ENCODE results near the gene CDCA8. TPM values are rescaled to one million over a fixed set of nuclear protein-coding genes. Genes with fewer than 3 reads are reported as not detected.

Gene CDCA8
- total and polyA plus RNA-seq, 2 of the 13 experiments (the other 11 are each of a cell fraction or from before 2014, with no cell fraction given), result 24.1 to 38.6 TPM

DNA sequence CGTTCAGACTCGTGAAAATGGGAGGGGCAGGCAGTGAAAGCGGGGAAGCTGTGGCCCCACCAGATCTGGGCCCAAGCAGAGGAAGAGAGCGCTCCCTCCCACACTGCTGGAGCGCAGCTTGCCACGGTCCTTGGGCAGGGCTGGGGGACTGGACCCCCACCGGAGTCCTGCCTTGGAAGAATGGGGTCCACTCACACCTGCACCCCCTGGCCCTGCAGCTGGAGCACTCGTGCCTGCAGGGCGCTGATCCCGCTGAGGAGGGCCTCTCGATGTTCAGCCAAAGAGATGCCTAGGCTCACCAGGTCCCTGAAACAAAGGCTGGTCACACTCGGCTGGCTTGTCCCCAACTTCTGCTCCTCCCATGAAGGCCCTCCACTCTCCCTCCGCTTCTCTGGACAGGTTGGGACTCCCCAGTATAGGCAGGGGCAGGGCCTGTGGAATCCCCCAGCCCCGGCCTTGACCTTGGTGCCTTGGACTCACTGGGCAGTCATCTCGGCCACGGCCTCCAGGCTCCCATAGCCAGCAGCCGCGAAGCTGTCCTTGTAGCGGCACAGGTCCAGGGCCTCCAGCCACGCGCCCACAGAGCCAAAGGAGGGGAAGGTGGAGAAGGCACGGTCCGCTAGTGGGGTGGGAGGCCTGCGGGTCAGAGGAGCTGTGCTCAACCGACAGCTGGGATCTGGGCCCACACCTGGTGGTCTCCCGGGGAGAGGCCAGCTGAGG is 26.0 kb downstream of the CDCA8 start (continued):
- TF ChIP-seq, protein P1, sequence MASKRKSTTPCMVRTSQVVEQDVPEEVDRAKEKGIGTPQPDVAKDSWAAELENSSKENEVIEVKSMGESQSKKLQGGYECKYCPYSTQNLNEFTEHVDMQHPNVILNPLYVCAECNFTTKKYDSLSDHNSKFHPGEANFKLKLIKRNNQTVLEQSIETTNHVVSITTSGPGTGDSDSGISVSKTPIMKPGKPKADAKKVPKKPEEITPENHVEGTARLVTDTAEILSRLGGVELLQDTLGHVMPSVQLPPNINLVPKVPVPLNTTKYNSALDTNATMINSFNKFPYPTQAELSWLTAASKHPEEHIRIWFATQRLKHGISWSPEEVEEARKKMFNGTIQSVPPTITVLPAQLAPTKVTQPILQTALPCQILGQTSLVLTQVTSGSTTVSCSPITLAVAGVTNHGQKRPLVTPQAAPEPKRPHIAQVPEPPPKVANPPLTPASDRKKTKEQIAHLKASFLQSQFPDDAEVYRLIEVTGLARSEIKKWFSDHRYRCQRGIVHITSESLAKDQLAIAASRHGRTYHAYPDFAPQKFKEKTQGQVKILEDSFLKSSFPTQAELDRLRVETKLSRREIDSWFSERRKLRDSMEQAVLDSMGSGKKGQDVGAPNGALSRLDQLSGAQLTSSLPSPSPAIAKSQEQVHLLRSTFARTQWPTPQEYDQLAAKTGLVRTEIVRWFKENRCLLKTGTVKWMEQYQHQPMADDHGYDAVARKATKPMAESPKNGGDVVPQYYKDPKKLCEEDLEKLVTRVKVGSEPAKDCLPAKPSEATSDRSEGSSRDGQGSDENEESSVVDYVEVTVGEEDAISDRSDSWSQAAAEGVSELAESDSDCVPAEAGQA (IDR thresholded peaks at IDR 0.05; ENCODE audit: low read depth), result no peak
- TF ChIP-seq, protein P1 (CRISPR knock-in tag; IDR thresholded peaks at IDR 0.05; ENCODE audit: borderline replicate concordance), result no peak
- TF ChIP-seq TGIF2 (CRISPR knock-in tag; IDR thresholded peaks at IDR 0.05) (no peak), HNF4A (CRISPR knock-in tag; IDR thresholded peaks at IDR 0.05) (peak; percentile 60), ZNF441 (CRISPR knock-in tag; IDR thresholded peaks at IDR 0.05; ENCODE audit: borderline replicate concordance) (no peak), RNF2 (conservative IDR thresholded peaks at IDR 0.05; ENCODE audit: low read depth) (peak; percentile 41; the same call in 1 of the 2 replicates), ADNP (CRISPR knock-in tag; IDR thresholded peaks at IDR 0.05) (no peak), RARA (CRISPR knock-in tag; IDR thresholded peaks at IDR 0.05) (peak; percentile 75), SALL1 (CRISPR knock-in tag; IDR thresholded peaks at IDR 0.05) (peak; percentile 35; the same call in 1 of the 2 replicates), RBFOX2 (IDR thresholded peaks at IDR 0.05; ENCODE audit: low read depth, low read length) (no peak), RBM39 (IDR thresholded peaks at IDR 0.05; ENCODE audit: low read depth, low read length, poor library complexity, severe bottlenecking) (no peak)
- TF ChIP-seq, protein P2, sequence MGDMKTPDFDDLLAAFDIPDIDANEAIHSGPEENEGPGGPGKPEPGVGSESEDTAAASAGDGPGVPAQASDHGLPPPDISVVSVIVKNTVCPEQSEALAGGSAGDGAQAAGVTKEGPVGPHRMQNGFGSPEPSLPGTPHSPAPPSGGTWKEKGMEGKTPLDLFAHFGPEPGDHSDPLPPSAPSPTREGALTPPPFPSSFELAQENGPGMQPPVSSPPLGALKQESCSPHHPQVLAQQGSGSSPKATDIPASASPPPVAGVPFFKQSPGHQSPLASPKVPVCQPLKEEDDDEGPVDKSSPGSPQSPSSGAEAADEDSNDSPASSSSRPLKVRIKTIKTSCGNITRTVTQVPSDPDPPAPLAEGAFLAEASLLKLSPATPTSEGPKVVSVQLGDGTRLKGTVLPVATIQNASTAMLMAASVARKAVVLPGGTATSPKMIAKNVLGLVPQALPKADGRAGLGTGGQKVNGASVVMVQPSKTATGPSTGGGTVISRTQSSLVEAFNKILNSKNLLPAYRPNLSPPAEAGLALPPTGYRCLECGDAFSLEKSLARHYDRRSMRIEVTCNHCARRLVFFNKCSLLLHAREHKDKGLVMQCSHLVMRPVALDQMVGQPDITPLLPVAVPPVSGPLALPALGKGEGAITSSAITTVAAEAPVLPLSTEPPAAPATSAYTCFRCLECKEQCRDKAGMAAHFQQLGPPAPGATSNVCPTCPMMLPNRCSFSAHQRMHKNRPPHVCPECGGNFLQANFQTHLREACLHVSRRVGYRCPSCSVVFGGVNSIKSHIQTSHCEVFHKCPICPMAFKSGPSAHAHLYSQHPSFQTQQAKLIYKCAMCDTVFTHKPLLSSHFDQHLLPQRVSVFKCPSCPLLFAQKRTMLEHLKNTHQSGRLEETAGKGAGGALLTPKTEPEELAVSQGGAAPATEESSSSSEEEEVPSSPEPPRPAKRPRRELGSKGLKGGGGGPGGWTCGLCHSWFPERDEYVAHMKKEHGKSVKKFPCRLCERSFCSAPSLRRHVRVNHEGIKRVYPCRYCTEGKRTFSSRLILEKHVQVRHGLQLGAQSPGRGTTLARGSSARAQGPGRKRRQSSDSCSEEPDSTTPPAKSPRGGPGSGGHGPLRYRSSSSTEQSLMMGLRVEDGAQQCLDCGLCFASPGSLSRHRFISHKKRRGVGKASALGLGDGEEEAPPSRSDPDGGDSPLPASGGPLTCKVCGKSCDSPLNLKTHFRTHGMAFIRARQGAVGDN (CRISPR knock-in tag; IDR thresholded peaks at IDR 0.05), result peak; percentile 75
- TF ChIP-seq, protein P3, sequence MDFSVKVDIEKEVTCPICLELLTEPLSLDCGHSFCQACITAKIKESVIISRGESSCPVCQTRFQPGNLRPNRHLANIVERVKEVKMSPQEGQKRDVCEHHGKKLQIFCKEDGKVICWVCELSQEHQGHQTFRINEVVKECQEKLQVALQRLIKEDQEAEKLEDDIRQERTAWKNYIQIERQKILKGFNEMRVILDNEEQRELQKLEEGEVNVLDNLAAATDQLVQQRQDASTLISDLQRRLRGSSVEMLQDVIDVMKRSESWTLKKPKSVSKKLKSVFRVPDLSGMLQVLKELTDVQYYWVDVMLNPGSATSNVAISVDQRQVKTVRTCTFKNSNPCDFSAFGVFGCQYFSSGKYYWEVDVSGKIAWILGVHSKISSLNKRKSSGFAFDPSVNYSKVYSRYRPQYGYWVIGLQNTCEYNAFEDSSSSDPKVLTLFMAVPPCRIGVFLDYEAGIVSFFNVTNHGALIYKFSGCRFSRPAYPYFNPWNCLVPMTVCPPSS (IDR thresholded peaks at IDR 0.05), result no peak
- TF ChIP-seq, protein P4, sequence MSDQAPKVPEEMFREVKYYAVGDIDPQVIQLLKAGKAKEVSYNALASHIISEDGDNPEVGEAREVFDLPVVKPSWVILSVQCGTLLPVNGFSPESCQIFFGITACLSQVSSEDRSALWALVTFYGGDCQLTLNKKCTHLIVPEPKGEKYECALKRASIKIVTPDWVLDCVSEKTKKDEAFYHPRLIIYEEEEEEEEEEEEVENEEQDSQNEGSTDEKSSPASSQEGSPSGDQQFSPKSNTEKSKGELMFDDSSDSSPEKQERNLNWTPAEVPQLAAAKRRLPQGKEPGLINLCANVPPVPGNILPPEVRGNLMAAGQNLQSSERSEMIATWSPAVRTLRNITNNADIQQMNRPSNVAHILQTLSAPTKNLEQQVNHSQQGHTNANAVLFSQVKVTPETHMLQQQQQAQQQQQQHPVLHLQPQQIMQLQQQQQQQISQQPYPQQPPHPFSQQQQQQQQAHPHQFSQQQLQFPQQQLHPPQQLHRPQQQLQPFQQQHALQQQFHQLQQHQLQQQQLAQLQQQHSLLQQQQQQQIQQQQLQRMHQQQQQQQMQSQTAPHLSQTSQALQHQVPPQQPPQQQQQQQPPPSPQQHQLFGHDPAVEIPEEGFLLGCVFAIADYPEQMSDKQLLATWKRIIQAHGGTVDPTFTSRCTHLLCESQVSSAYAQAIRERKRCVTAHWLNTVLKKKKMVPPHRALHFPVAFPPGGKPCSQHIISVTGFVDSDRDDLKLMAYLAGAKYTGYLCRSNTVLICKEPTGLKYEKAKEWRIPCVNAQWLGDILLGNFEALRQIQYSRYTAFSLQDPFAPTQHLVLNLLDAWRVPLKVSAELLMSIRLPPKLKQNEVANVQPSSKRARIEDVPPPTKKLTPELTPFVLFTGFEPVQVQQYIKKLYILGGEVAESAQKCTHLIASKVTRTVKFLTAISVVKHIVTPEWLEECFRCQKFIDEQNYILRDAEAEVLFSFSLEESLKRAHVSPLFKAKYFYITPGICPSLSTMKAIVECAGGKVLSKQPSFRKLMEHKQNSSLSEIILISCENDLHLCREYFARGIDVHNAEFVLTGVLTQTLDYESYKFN (CRISPR knock-in tag; conservative IDR thresholded peaks at IDR 0.05), result no peak

All from HepG2 (cell line).